A673 (cell line): ENCODE measurements around the gene ARHGAP18. TPM values are rescaled to one million over a fixed set of nuclear protein-coding genes. Genes with fewer than 3 reads are reported as not detected.

Source experiments
- BruUV-seq: library from RNA; stranded (reverse); fragments of 400-500 nt; replicated peaks from 2 replicates; lab custom pipeline; 2021; lab: Mats Ljungman, UMichigan
- CTCF ChIA-PET: fragments of 300-600 bp; sonication (Branson Sonifier 250); formaldehyde crosslinking; loops from one replicate; lab custom pipeline; 2022; ENCODE audit warnings: antibody characterized with exemption; lab: Charles Lee
- POLR2A ChIA-PET: fragments of 300-600 bp; sonication (Branson Sonifier 250); formaldehyde crosslinking; loops from one replicate; lab custom pipeline; 2022; ENCODE audit warnings: antibody characterized with exemption; ENCODE audit not compliant: low non-redundant PET; lab: Charles Lee
- DNase-seq: peaks from one replicate; pipeline ENCODE4 v3.0.0-alpha.2; 2015; ENCODE audit warnings: low spot score
- H3K27ac ChIP-seq: fragments of 200-600 bp; sonication (generic); 2 replicates; pipeline ENCODE4 v1.5.1; 2016; ENCODE audit warnings: mixed run types, low read depth, mild to moderate bottlenecking, mixed read lengths, antibody characterized with exemption, low read length; ENCODE audit not compliant: poor library complexity, severe bottlenecking
- H3K27me3 ChIP-seq: fragments of 200-600 bp; sonication (generic); replicated peaks from 2 replicates; pipeline ENCODE4 v1.6.1; 2017; ENCODE audit warnings: mixed run types, low read depth, mild to moderate bottlenecking, mixed read lengths, antibody characterized with exemption, low read length; ENCODE audit not compliant: insufficient read depth, poor library complexity
- H3K36me3 ChIP-seq: fragments of 200-600 bp; sonication (generic); 2 replicates; pipeline ENCODE4 v1.6.1; 2016; ENCODE audit warnings: mixed run types, mild to moderate bottlenecking, mixed read lengths, antibody characterized with exemption, low read length; ENCODE audit not compliant: insufficient read depth, poor library complexity, severe bottlenecking
- H3K4me1 ChIP-seq: fragments of 200-600 bp; sonication (generic); 2 replicates; pipeline ENCODE4 v1.6.1; 2017; ENCODE audit warnings: mixed run types, mild to moderate bottlenecking, mixed read lengths, antibody characterized with exemption, low read length; ENCODE audit not compliant: insufficient read depth, poor library complexity, severe bottlenecking
- H3K4me3 ChIP-seq: fragments of 200-600 bp; sonication (generic); 2 replicates; pipeline ENCODE4 v1.5.1; 2016; ENCODE audit warnings: low read depth, mixed run types, mild to moderate bottlenecking, mixed read lengths, low read length; ENCODE audit not compliant: poor library complexity, severe bottlenecking
- H3K9me3 ChIP-seq: fragments of 200-600 bp; sonication (generic); 2 replicates; pipeline ENCODE4 v1.6.1; 2016; ENCODE audit warnings: mixed run types, low read depth, mild to moderate bottlenecking, mixed read lengths, antibody characterized with exemption, low read length; ENCODE audit not compliant: poor library complexity, severe bottlenecking
- EZH2 ChIP-seq: fragments of 200-600 bp; sonication (generic); IDR thresholded peaks from 2 replicates; pipeline ENCODE4 v1.6.1; 2017; ENCODE audit warnings: borderline replicate concordance, low read depth, mild to moderate bottlenecking, mixed read lengths, antibody characterized with exemption, low read length; ENCODE audit not compliant: poor library complexity, severe bottlenecking
- intact Hi-C: fragments of 100-400 bp; cut with micrococcal nuclease; formaldehyde crosslinking; loops from one replicate; pipeline ENCODE4 v1.10.0; 2022; ENCODE audit not compliant: unreplicated experiment
- total RNA-seq: library from RNA; stranded (reverse); gene quantifications from 2 replicates; pipeline ENCODE4 v1.2.3, GENCODE V29; 2021
- TF ChIP-seq, protein P1 (sequence below): fragments of 300-800, 200-600 bp; sonication (generic); conservative IDR thresholded peaks from 2 replicates; pipeline ENCODE4 v1.5.1; 2017; ENCODE audit warnings: low read depth, mild to moderate bottlenecking, antibody characterized with exemption, low read length, moderate library complexity, mixed read lengths

Gene ARHGAP18
- total RNA-seq, 1 experiment from 2014 or later: 14.2 TPM

GRCh38 chr6:129637340-129638054 lies 72.5 kb downstream of the ARHGAP18 start:
- no peak for DNase-seq
- peak overlapping the region; percentile 37 for H3K27ac ChIP-seq
- TF ChIP-seq, protein P1, sequence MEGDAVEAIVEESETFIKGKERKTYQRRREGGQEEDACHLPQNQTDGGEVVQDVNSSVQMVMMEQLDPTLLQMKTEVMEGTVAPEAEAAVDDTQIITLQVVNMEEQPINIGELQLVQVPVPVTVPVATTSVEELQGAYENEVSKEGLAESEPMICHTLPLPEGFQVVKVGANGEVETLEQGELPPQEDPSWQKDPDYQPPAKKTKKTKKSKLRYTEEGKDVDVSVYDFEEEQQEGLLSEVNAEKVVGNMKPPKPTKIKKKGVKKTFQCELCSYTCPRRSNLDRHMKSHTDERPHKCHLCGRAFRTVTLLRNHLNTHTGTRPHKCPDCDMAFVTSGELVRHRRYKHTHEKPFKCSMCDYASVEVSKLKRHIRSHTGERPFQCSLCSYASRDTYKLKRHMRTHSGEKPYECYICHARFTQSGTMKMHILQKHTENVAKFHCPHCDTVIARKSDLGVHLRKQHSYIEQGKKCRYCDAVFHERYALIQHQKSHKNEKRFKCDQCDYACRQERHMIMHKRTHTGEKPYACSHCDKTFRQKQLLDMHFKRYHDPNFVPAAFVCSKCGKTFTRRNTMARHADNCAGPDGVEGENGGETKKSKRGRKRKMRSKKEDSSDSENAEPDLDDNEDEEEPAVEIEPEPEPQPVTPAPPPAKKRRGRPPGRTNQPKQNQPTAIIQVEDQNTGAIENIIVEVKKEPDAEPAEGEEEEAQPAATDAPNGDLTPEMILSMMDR: no peak
- no peak for TF ChIP-seq EZH2
- no peaks in the 10 kb centered on the region for H3K27me3 ChIP-seq
- no TSS peak for BruUV-seq
- POLR2A ChIA-PET: no interaction called here
- peaks cover 21% of the 10 kb centered on the region for H3K4me1 ChIP-seq
- H3K9me3 ChIP-seq: no peaks in the 10 kb centered on the region
- CTCF ChIA-PET: no interaction called here
- intact Hi-C loops: no loop called here
- H3K4me3 ChIP-seq: no peak overlapping the region
- no peaks in the 10 kb centered on the region for H3K36me3 ChIP-seq

DNA sequence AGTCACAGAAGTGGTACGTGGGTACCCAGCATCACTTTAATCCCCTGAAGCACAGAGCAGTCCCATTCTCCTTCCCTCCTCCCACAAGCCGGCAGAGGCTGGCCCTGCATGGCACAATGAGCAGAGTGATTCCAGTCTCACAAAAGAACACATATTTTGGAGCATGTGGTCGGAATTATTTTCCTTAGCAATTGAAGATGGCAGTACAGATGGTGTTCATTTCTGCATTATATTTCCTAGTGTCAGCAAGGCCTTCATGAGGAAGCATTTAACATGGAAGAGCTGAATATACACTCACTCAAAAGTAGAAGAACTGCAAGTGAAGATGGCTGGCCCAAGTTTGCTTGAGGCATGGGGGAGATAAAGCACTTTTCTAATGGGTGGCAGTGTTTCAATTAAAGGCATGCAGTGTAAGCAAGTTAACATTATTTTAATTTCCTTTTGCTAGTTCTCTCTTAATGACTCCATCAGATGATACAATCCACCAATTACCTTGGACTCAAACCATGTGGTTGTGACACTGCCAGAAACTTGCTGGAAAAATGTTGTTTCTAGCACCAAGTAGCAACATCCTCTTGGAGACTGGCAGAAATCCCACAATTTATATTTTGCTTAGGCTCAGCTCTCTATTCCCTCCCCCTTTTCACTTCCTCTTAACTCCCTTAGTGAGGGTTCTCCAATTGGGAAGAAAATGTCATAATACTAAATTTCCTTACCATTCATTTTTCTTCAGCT lies 74.4 kb downstream of the ARHGAP18 start:
- Histone ChIP-seq H3K27ac (no peak overlapping the region), H3K36me3 (no peaks in the 10 kb centered on the region), H3K27me3 (no peaks in the 10 kb centered on the region), H3K4me1 (peaks cover 21% of the 10 kb centered on the region), H3K9me3 (no peaks in the 10 kb centered on the region), H3K4me3 (no peak overlapping the region)
- no peak for DNase-seq
- no TSS peak for BruUV-seq
- ChIA-PET POLR2A (interaction anchor here (0.6 kb wide), 1 partner anchor 21 kb away, joined by 7 read pairs; no protein-coding TSS in a partner anchor), CTCF (no interaction called here)
- intact Hi-C loops: no loop called here
- TF ChIP-seq EZH2: no peak
- TF ChIP-seq, protein P1: no peak

GRCh38 chr6:129634411-129635230 lies 75.4 kb downstream of the ARHGAP18 start:
- DNase-seq: no peak
- TF ChIP-seq EZH2: no peak
- TF ChIP-seq, protein P1: no peak
- H3K36me3 ChIP-seq: no peaks in the 10 kb centered on the region
- CTCF ChIA-PET: no interaction called here
- no peaks in the 10 kb centered on the region for H3K9me3 ChIP-seq
- POLR2A ChIA-PET: interaction anchor here (0.6 kb wide), 1 partner anchor 20 kb away, joined by 7 read pairs; no protein-coding TSS in a partner anchor
- H3K27me3 ChIP-seq: no peaks in the 10 kb centered on the region
- peaks cover 21% of the 10 kb centered on the region for H3K4me1 ChIP-seq
- no peak overlapping the region for H3K4me3 ChIP-seq
- BruUV-seq: no TSS peak
- intact Hi-C loops: no loop called here
- no peak overlapping the region for H3K27ac ChIP-seq
